Anterior cingulate cortex (tissue), 58 donors: ENCODE data around the gene PRDM16.

Experiments
- DNase-seq, 58 donors: peaks; one replicate each; lab custom pipeline; 2025; lab: John Stamatoyannopoulos, UW

PRDM16 gene

DNA sequence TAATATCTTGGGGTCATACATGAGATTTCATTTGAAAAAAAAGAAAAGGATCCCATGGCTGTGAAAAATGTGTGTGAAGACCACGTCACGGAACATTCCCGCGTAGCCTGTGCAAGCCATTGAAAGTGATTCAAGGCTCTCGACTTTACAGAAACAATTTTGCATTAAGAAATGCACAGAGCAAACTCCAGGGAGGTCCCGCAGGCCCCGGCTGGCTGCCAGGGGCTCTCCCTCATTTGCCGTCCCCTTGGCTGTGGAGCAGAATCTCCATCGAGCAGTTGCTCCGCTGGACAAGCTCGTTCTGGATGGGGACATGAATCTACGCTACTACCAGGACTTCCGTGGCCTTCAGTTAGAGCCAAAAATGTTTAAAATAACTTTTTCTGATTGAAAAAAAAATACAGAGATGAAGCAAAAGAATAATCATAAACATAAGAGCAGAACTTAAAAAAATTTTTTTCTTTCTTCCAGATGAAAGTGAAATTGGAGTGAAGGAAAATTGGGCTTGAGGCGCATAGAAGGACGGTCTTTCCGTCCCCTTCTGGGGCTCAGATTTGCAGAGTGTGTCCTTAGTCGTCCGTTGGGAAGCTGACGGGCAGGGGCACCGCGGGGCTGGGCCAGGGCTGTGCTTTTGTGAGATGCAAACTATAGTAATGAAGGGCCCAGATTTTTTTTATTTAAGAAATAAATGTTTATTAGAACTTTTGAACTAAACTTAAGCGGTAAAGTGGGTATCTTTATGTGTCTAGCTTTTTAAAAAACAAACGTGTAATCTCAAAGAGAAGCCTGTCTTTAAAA lies 317.4 kb downstream of the PRDM16 start:
- no peak for DNase-seq

DNA sequence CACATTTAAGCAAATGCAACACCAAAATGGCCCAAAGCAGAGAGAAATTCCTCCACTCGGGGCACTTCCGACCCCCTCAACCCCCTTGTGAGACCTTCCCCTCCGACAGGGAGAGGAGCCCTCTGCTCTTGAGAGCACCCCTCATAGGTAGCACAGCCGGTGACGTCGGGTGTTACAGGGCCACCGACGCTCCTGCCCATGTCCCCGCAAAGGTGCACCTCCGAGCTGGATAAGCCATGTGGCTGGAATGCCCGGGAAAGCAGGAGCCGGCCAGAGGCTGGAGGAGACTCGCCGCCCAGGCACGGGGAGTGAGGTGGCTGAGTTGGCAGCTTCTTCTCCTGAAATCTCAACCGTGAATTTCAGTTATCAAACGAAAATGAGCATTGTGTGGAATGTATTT lies 318.4 kb downstream of the PRDM16 start:
- DNase-seq = no peak

DNA sequence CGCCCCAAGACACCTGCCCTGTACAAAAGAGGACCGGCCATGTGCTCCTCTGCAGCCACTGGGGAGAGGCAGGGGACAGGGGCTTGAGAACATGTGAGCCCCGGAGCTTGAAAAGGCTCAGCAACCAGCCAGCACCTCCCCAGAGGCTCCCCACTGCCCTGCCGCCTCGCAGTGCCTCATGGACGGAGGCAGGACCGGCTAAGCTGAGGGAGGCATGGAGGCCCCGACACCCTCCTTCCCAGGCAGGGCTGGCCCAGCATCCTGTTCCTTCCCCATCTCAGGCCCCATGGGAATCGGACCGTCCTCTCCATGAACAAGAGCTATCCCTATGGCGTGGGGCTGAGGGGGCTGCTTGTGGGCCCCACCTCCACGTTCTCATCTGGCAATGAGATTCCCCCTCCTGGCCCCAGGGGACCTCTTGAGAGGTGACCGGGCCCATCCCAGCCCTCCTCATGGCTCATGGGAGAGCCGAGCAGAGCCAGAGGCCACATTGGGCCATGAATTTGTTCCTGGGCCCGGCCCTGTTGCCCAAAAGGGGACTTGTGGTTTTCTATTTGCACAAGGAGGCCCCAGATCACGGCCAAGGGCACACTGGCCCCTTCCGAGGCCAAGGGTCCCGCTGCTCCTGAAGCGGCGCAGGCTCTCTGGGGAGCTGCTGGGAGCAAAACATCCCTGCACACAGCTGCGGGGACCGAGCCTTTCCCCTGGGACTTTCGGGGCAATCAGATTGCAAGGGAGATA lies 320.3 kb downstream of the PRDM16 start:
- DNase-seq = no peak

DNA sequence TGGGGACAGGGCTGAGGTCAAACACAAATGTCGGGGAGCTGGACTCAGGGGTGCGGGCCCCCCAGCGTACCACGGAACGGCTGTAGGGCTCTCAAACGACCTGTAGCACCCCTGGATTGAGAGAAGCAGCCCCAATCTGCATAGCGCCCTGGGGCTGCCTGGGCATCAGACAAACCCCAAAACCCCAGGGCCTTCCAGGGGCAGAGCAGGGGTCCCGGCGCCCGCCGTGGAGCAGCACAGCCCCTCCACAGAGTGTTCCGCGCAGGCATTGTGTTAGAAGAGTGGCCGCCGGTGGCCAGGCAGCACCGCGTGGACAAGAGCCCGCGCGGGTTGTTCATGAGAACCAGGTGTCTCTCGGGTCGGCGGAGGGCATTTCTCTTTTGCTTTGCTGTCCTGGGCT lies 321.3 kb downstream of the PRDM16 start:
- no peak for DNase-seq

DNA sequence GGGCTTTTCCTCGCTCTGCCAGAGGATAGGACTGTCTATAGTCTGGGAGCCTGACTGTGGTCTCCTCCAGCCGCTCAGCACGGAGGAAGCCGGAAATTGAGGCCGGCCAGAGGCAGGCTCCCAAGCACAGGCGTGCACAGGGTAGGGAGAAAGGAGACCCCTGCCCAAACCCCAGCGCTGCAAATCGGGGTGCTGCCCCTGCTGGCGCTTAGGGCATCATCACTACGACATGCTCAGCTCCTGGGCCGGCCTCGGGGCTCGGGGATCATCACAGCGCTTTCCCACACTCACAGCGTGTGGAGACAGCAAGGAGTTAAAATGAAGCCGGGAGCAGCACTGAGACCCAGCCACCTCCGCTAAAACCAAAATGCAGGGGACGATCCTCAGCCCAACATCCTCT lies 322.7 kb downstream of the PRDM16 start:
- DNase-seq = no peak

DNA sequence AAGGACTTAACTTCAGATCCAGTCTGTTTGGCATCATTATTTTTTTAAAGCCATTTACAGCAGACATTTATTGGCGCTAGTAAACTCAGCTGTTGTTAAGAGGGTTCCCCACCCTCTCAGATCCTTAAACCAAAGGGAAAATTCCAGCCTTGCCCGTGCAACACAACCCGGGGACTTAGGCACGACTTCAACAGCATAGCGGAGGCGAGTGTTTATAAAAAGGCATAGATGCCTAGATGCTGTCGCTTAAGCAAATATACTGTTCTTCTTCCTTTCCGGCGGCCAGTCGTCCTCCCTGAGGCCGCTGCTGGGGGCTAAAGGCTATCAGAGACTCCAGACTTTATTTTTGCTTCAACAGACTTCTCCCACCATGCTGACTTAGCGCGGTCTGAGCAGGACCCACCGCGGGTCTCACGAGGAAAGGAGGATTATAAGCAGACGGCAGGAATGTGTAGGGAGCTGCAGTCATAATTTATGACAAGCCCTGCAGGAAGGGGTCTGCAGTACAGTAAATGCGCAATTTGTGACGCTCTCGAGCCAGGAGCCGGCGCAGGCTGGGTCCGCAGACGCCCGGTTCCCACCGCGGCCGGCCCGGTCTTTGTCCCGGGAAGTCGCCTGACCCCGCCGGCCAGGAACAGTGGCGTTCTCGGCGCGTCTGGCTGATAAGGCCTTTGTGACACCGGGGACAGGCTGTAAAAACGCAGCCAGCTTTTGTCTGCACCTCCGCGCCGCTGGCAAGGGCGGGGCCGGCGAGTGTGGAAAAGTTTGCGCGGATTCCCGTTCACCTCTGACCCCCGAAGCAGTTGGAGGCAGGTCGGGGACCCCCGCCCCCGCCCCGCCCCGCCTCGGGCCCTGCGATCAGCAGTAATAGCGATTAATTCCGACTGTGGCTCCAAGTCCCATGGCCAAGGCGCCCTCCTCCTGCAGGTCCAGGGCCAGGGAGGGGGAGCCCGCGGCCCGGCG lies 324.3 kb downstream of the PRDM16 start:
- DNase-seq = no peak

DNA sequence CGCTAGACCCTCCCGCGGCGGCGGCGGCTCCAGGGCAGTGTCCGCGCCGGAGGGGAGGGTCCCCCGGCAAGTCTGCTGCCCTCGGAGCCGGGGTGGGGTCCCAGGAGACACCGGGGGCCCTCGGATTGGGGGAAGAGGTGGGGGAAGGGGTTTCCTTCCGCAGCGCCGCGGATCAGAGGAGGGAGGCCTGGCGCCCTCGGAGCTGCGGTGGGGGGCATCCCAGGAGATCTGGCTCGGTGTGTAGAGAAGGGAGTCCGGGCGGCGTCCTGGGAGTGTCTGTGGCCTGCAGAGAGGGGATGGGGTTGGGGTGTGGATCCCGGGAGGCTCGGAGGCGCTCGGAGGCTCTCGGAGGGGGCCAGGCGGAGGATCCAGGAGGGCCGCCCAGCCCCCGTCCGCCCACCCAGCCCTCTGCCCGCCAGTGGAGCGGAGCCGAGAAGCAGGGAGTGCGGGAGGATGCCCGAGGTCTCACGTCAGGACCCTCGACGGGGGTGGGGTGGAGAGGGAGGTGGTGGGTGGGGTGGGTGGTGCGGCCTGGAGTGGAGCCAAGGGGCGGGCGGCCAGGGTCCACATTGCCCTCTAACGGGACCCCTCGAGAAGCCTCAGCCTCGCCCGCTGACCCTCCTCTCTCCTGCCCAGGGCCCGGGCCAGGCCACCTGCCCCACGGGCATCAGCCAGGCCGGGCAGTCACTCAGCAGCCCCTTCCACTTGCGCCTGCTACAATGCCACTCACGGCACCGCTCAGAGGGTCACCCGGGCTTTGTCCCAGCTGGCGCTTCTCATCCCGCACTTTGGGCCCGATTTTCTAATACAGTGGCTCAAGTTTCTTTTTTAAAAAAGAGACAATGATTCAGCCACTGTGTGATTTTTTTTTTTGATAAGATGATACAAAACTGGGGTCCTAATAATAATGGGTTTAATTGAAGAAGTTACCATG lies 325.3 kb downstream of the PRDM16 start:
- peak in 9 of 58 donors; percentile 6 to 45 (median 20) for DNase-seq

DNA sequence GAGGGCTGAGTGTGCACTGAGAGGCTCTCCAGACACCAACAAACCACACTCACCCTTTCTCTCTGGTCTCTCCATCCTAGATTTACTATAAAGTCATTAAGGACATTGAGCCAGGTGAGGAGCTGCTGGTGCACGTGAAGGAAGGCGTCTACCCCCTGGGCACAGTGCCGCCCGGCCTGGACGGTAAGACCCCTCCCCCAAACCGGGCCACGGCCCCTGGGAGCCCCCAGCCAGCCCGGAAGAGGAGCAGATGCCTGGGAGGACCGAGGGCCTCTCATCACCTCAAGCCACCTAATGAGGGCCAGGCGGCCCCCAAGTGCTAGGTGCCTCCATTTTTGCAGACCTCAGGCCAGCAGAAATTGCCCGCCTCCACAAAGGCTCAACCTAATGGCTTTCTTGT lies 327.4 kb downstream of the PRDM16 start:
- DNase-seq = no peak

DNA sequence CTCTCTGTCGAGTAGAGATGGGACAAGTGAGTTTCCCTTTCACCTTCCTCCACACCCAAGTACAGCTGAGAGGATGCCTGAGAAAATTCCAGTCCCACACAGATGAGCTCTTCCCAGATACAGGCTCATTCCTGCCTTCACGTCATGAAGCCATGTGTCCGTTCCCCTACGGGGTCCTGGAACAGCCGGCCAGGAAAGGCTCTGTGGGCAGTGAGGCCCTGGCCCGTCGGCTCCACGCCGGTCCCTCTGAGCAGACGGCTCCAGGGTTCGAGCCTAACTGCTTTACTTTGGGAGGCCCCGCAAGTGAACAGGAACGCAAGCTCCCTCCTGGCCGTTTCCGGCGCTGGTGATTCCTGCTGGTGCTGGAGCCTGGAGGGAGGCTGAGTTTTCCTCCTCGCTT lies 328.3 kb downstream of the PRDM16 start:
- no peak for DNase-seq

DNA sequence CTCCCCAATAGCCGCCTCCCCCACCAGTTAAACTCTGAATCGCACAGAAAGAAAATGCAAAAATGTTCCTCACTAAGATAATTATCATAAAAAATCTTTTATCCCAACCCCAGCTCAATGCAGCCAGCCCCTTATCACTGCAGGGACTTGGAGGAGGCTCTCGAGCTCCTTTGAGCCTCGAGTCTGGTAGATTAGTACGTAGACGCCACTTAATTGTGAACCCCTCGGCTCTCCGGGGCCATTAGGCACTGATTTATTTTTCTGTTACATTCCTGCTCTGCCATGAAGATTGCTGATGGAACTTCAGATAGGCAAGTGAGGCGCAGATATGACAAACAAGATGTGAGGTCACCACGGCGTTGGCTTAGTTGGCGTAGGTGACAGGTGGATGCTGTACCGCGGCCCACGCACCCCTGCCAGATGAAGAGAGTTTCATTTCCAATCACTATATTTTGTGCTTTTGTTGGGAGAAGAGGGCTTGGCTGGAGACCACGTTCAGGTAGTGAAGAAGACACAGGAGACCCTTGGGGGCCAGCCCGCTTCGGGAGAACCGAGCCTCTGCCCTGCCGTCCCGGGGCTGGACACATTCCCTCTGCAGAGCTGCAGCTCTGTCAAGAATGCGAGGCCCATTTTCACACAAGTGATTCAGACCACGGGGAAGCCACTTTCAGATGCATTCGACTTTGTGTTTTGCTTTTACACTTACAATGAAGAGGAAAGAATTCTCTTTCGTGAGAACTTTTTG lies 329.6 kb downstream of the PRDM16 start:
- no peak for DNase-seq

DNA sequence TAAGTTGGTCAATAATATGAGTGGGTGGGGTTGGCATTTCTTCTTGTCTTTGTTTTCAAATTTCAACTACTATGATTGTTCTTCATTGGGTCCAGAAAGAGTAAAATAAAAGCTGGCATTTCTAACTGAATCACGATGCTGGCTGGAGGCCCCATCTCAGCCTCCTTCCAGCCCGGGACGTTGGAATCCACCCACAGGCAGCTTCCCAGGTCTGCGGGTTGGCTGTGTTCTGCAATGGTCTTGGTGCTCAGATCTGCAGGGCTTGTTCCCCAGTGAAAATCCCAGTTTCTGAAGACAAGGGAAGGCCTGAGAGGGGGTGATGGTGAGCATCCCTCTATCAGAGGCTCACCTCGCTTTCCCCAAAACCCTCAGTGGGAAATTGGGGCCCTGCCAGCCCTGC lies 330.7 kb downstream of the PRDM16 start:
- peak in 1 of 58 donors; percentile 18 for DNase-seq

DNA sequence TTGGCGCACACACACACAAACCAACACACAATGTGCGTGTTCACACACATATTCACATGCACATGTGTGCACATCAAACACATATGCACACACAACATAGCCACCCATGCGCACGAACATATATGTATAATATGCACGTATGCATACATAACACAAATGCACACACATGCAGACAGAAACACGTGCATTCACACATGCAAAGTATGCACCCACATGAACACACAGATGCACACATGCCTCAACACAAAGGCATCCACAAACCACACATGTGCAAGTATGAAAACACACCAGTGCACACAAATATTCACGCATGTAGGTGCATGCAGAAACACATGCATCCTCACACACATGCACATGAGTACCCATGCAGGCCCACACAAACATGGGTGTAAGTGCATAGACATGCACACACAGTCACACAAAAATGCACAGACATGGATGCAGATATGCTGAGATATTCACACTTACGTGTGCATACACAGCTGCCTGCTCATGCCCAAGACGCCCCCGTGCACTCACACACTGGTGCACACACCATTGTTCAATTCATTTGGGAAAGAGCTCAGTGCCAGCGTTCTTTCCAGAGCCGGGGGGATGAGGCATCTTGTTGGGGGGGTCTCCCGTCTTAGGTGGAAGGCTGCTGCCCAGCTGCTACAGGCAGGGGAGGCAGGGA lies 332.7 kb downstream of the PRDM16 start:
- DNase-seq = no peak

DNA sequence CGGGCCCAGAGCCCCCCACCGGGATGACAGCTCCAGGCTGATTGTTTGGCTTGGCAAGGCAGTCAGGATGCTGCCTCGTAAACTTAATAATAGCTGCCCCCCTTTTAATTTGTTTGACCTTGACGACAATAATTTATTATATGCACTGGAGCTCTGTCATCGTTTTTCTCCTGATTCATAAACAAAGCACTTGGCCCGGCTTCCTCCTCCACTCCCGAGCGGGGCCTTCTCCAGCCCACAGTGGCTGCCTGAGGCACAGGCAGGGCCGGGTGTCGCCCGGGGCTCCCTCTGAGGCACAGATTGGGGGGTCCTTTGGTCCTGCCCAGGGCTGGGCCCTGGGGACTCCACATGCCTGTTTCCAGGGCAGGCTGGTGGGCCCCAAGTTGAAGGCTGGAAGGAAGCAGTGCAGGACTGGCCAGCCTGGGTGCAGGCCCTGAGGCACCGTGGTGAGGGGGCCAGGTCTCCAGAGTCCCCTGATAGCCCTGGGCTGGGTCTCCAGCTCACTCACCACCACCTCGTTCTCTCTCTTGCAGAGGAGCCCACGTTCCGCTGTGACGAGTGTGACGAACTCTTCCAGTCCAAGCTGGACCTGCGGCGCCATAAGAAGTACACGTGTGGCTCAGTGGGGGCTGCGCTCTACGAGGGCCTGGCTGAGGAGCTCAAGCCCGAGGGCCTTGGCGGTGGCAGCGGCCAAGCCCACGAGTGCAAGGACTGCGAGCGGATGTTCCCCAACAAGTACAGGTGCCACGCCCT lies 333.4 kb downstream of the PRDM16 start:
- no peak for DNase-seq

DNA sequence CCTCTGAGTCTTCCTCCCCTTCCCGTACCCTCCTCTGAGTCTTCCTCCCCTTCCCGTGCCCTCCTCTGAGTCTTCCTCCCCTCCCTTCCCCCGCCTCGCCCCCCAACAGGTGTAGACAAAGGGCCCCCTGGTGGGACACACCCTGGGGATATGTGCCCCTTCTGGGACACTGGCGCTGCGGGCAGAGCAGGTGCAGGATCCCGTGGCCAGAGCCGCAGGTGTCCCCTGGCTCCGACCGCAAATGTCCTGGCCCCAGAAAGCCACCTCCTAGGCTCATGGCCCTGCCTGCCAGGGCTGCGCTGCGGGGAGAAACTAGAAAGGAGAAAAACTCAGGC lies 334.0 kb downstream of the PRDM16 start:
- DNase-seq = no peak

DNA sequence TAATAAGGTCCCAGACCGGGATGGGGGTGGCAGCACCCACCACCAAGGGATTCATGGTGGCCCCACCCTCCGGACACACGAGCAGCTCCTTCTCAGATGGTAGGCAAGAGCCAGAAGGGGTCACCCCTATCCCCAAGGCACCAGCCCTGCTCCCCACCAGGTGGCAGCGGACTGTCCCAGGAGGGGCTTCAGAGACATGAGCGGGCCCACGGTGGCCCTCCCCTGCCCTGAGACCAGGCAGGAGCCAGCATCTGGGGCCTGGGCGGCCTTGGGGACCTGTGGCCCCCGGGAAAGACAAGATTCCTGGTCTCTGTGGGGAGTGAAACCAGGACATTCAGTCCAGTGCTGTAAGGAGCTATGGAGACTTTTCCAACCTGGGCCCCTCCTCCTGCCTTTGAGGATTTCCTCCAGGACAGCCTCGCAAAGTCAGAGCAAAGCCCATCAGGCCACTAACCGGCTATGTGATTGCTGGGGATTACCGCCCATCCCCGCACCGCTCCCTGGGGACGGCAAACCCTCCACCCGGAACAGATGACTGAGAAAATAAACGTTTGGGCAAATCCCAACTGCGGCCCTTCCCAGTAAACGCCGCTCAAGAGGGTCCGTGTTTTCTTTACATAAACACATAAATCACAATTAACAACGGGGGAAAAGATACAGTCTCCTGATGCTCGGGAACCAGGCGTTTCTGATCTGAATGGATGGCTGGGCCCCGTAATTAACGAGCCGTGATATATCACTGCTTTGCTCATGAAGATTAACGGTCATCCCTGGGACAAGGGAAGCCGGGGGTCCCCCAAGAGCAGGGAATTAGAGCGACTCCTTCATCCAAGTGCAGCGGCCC lies 334.6 kb downstream of the PRDM16 start:
- DNase-seq = no peak

DNA sequence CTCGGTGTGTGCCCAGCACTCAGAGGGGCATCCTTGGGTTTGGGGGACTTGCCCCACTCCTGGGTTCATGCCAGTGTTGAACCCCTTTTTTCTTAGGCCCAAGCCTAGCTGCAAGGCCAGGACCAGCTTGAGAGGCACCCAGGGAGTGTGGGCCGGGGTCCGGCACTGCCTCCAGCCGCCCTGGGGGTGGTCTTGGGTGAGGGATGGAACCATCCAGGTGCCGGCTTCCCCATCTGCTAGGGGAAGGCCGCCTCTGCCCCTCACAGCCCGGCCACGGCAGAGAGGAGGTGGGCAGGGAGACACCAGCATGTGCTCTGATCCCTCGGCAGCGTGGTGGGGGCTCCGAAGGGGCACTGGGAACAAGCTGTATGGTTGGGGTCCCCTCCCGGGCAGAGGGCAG lies 335.3 kb downstream of the PRDM16 start:
- DNase-seq = no peak

DNA sequence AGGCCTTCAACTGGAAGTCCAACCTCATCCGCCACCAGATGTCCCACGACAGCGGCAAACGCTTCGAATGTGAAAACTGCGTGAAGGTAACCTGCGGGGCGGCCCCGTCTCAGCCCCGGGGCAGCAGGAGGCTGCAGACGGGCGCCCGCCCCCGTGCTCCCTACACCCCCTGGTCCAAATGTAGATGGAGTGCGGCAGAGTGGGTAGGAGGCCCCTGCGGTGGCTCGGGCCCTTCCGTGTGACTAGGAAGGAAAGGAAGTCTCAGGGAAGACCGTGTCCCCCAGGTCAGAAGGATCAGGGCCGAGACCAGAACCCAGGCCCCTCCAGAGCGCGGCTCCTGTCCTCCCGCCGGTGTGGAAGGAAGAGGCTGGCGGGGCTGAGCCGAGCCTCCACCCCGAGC lies 335.8 kb downstream of the PRDM16 start:
- no peak for DNase-seq
